Measurements from ENCODE around the gene UNC5C. TPM values are rescaled to one million over a fixed set of nuclear protein-coding genes. Genes with fewer than 3 reads are reported as not detected.

Gene UNC5C
- 42.6 and 46.5 TPM in 2 replicates for polyA plus RNA-seq (2013)

GRCh38 chr4:95548738-95549245 is at the start of gene UNC5C:
Gene UNC5C (minus strand): TSS chr4:95548973.
- Histone ChIP-seq H3K79me1 (ENCODE audit: low read length) (peaks cover 31% of the 10 kb centered on the region), H3K9me3 (ENCODE audit: insufficient read depth, low read depth, low read length) (no peaks in the 10 kb centered on the region), H4K12ac (ENCODE audit: low read depth, low read length) (peak within 1 kb of the TSS; percentile 50), H3K23ac (ENCODE audit: low read length) (no peak within 1 kb of the TSS), H2BK12ac (ENCODE audit: low read length) (peak within 1 kb of the TSS; percentile 80), H3K4ac (ENCODE audit: low read depth, low read length) (peak within 1 kb of the TSS; percentile 92), H4K91ac (ENCODE audit: low read depth, low read length) (peak within 1 kb of the TSS; percentile 59), H2AK5ac (ENCODE audit: low read length) (peak within 1 kb of the TSS; percentile 20), H2BK5ac (ENCODE audit: low read depth, low read length, poor library complexity) (peak within 1 kb of the TSS; percentile 87), H3K27ac (ENCODE audit: low read depth, low read length) (peak within 1 kb of the TSS; percentile 77), H3K14ac (ENCODE audit: low read length) (peak within 1 kb of the TSS; percentile 93), H3K9ac (ENCODE audit: low read length) (peak within 1 kb of the TSS; percentile 87), H3K4me1 (ENCODE audit: control insufficient read depth in 1 of 2, insufficient read depth in 2 of 2, low read length in 2 of 2) (peaks cover 2 to 4% of the 10 kb centered on the region in 2 experiments), H4K8ac (ENCODE audit: low read depth, low read length) (peak within 1 kb of the TSS; percentile 51), H3K18ac (ENCODE audit: low read length) (peak within 1 kb of the TSS; percentile 77), H2AFZ (ENCODE audit: insufficient read depth, low read length, poor library complexity) (peak within 1 kb of the TSS; percentile 33), H2BK120ac (ENCODE audit: insufficient read depth, low read length, poor library complexity) (peak within 1 kb of the TSS; percentile 73), H3K4me3 (ENCODE audit: low read depth, low read length) (peak within 1 kb of the TSS; percentile 91), H3K36me3 (ENCODE audit: control insufficient read depth in 1 of 2, insufficient read depth in 2 of 2, low read length in 2 of 2) (no peaks in the 10 kb centered on the region), H3K79me2 (ENCODE audit: control insufficient read depth, insufficient read depth, low read length, poor library complexity) (peaks cover 28% of the 10 kb centered on the region), H3K4me2 (ENCODE audit: low read length) (peak within 1 kb of the TSS; percentile 83), H3K27me3 (ENCODE audit: insufficient read depth, low read length) (no peaks in the 10 kb centered on the region)
- no CpG with 5 or more reads among the region's 37 CpGs for WGBS (ENCODE audit: extremely low coverage, insufficient coverage, insufficient read length)
- peak in 1 of 2 donors; percentile 10 for DNase-seq

- H3K14ac ChIP-seq (ENCODE audit: low read length): no peak overlapping the region
- H3K4ac ChIP-seq (ENCODE audit: low read depth, low read length): no peak overlapping the region
- H3K9ac ChIP-seq (ENCODE audit: low read length): no peak overlapping the region
- H3K79me1 ChIP-seq (ENCODE audit: low read length): no peaks in the 10 kb centered on the region
- H2AK5ac ChIP-seq (ENCODE audit: low read length): no peak overlapping the region
- H3K27me3 ChIP-seq (ENCODE audit: insufficient read depth, low read length): no peaks in the 10 kb centered on the region
- H3K18ac ChIP-seq (ENCODE audit: low read length): no peak overlapping the region
- no peak overlapping the region for H4K12ac ChIP-seq (ENCODE audit: low read depth, low read length)
- H3K36me3 ChIP-seq (ENCODE audit: control insufficient read depth in 1 of 2, insufficient read depth in 2 of 2, low read length in 2 of 2): no peaks in the 10 kb centered on the region
- WGBS (ENCODE audit: extremely low coverage, insufficient coverage, insufficient read length): no CpG with 5 or more reads among the region's 7 CpGs
- no peak overlapping the region for H4K91ac ChIP-seq (ENCODE audit: low read depth, low read length)
- H3K79me2 ChIP-seq (ENCODE audit: control insufficient read depth, insufficient read depth, low read length, poor library complexity): no peaks in the 10 kb centered on the region
- no peak overlapping the region for H3K4me3 ChIP-seq (ENCODE audit: low read depth, low read length)
- H3K9me3 ChIP-seq (ENCODE audit: insufficient read depth, low read depth, low read length): no peaks in the 10 kb centered on the region
- H3K27ac ChIP-seq (ENCODE audit: low read depth, low read length): no peak overlapping the region
- H2AFZ ChIP-seq (ENCODE audit: insufficient read depth, low read length, poor library complexity): no peak overlapping the region
- no peak overlapping the region for H2BK5ac ChIP-seq (ENCODE audit: low read depth, low read length, poor library complexity)
- no peak overlapping the region for H2BK12ac ChIP-seq (ENCODE audit: low read length)
- DNase-seq: no peak
- no peak overlapping the region for H2BK120ac ChIP-seq (ENCODE audit: insufficient read depth, low read length, poor library complexity)
- H3K23ac ChIP-seq (ENCODE audit: low read length): no peak overlapping the region
- no peak overlapping the region for H3K4me2 ChIP-seq (ENCODE audit: low read length)
- H3K4me1 ChIP-seq (ENCODE audit: control insufficient read depth in 1 of 2, insufficient read depth in 2 of 2, low read length in 2 of 2): no peaks in the 10 kb centered on the region
- no peak overlapping the region for H4K8ac ChIP-seq (ENCODE audit: low read depth, low read length)
Observed at GRCh38 chr4:95596676-95597075, 47.9 kb upstream of the UNC5C start.

- no peaks in the 10 kb centered on the region for H3K9me3 ChIP-seq (ENCODE audit: insufficient read depth, low read depth, low read length)
Observed at GRCh38 chr4:95594629-95595028, 45.9 kb upstream of the UNC5C start.

GRCh38 chr4:95594013-95594412 is 45.2 kb upstream of the UNC5C start:
- Histone ChIP-seq H3K27ac (ENCODE audit: low read depth, low read length) (no peak overlapping the region), H3K79me1 (ENCODE audit: low read length) (no peaks in the 10 kb centered on the region), H3K4me2 (ENCODE audit: low read length) (no peak overlapping the region), H3K23ac (ENCODE audit: low read length) (no peak overlapping the region), H3K36me3 (ENCODE audit: control insufficient read depth in 1 of 2, insufficient read depth in 2 of 2, low read length in 2 of 2) (no peaks in the 10 kb centered on the region), H4K12ac (ENCODE audit: low read depth, low read length) (no peak overlapping the region), H2BK12ac (ENCODE audit: low read length) (no peak overlapping the region), H3K9ac (ENCODE audit: low read length) (no peak overlapping the region), H2AK5ac (ENCODE audit: low read length) (no peak overlapping the region), H2BK5ac (ENCODE audit: low read depth, low read length, poor library complexity) (no peak overlapping the region), H3K18ac (ENCODE audit: low read length) (no peak overlapping the region), H3K4me3 (ENCODE audit: low read depth, low read length) (no peak overlapping the region), H3K79me2 (ENCODE audit: control insufficient read depth, insufficient read depth, low read length, poor library complexity) (no peaks in the 10 kb centered on the region), H3K4ac (ENCODE audit: low read depth, low read length) (no peak overlapping the region), H2AFZ (ENCODE audit: insufficient read depth, low read length, poor library complexity) (no peak overlapping the region), H3K9me3 (ENCODE audit: insufficient read depth, low read depth, low read length) (no peaks in the 10 kb centered on the region), H3K4me1 (ENCODE audit: control insufficient read depth in 1 of 2, insufficient read depth in 2 of 2, low read length in 2 of 2) (no peaks in the 10 kb centered on the region), H3K27me3 (ENCODE audit: insufficient read depth, low read length) (no peaks in the 10 kb centered on the region), H3K14ac (ENCODE audit: low read length) (no peak overlapping the region), H4K8ac (ENCODE audit: low read depth, low read length) (no peak overlapping the region), H2BK120ac (ENCODE audit: insufficient read depth, low read length, poor library complexity) (no peak overlapping the region), H4K91ac (ENCODE audit: low read depth, low read length) (no peak overlapping the region)
- no CpG with 5 or more reads among the region's 1 CpG for WGBS (ENCODE audit: extremely low coverage, insufficient coverage, insufficient read length)
- DNase-seq: no peak

More at GRCh38 chr4:95594629-95595028, 45.9 kb upstream of the UNC5C start:
- Histone ChIP-seq H3K4me3 (ENCODE audit: low read depth, low read length) (no peak overlapping the region), H3K79me1 (ENCODE audit: low read length) (no peaks in the 10 kb centered on the region), H3K4ac (ENCODE audit: low read depth, low read length) (no peak overlapping the region), H3K27me3 (ENCODE audit: insufficient read depth, low read length) (no peaks in the 10 kb centered on the region), H3K23ac (ENCODE audit: low read length) (no peak overlapping the region), H3K18ac (ENCODE audit: low read length) (no peak overlapping the region), H2AK5ac (ENCODE audit: low read length) (no peak overlapping the region), H3K9ac (ENCODE audit: low read length) (no peak overlapping the region), H4K91ac (ENCODE audit: low read depth, low read length) (no peak overlapping the region), H2BK5ac (ENCODE audit: low read depth, low read length, poor library complexity) (no peak overlapping the region), H3K36me3 (ENCODE audit: control insufficient read depth in 1 of 2, insufficient read depth in 2 of 2, low read length in 2 of 2) (no peaks in the 10 kb centered on the region), H3K4me1 (ENCODE audit: control insufficient read depth in 1 of 2, insufficient read depth in 2 of 2, low read length in 2 of 2) (no peaks in the 10 kb centered on the region), H2AFZ (ENCODE audit: insufficient read depth, low read length, poor library complexity) (no peak overlapping the region), H2BK120ac (ENCODE audit: insufficient read depth, low read length, poor library complexity) (no peak overlapping the region), H2BK12ac (ENCODE audit: low read length) (no peak overlapping the region), H4K12ac (ENCODE audit: low read depth, low read length) (no peak overlapping the region), H3K79me2 (ENCODE audit: control insufficient read depth, insufficient read depth, low read length, poor library complexity) (no peaks in the 10 kb centered on the region), H3K27ac (ENCODE audit: low read depth, low read length) (no peak overlapping the region), H3K14ac (ENCODE audit: low read length) (no peak overlapping the region), H4K8ac (ENCODE audit: low read depth, low read length) (no peak overlapping the region), H3K4me2 (ENCODE audit: low read length) (no peak overlapping the region)
- no peak for DNase-seq
- no CpG with 5 or more reads among the region's 1 CpG for WGBS (ENCODE audit: extremely low coverage, insufficient coverage, insufficient read length)
